Neural crest cell (in vitro differentiated cells): ENCODE data around the gene NPVF. TPM values are rescaled to one million over a fixed set of nuclear protein-coding genes. Genes with fewer than 3 reads are reported as not detected.

ENCODE experiments used
- DNase-seq: peaks from one replicate; pipeline ENCODE4 v3.0.0; 2021; ENCODE audit warnings: low read depth, mixed read lengths, low spot score
- H3K27ac Mint-ChIP-seq: one replicate; pipeline ENCODE4 v1.8.0; 2021; ENCODE audit warnings: mild to moderate bottlenecking, mixed read lengths; ENCODE audit not compliant: unreplicated experiment
- H3K27me3 Mint-ChIP-seq: 2 replicates; pipeline ENCODE4 v1.8.0; 2021; ENCODE audit warnings: low read depth, mild to moderate bottlenecking, mixed read lengths
- H3K36me3 Mint-ChIP-seq: 2 replicates; pipeline ENCODE4 v1.8.0; 2021; ENCODE audit warnings: low read depth, mild to moderate bottlenecking, mixed read lengths
- H3K4me1 Mint-ChIP-seq: 2 replicates; pipeline ENCODE4 v1.8.0; 2021; ENCODE audit warnings: mixed read lengths
- H3K4me3 Mint-ChIP-seq: one replicate; pipeline ENCODE4 v1.8.0; 2021; ENCODE audit warnings: mild to moderate bottlenecking, mixed read lengths
- H3K9me3 Mint-ChIP-seq: 2 replicates; pipeline ENCODE4 v1.8.0; 2021; ENCODE audit warnings: mixed read lengths
- total RNA-seq: library from RNA; stranded (reverse); gene quantifications from 2 replicates; pipeline ENCODE4 v1.2.1, GENCODE V29; 2021
- TF ChIP-seq, protein P1 (sequence below): fragments of 200-600 bp; sonication (generic); conservative IDR thresholded peaks from 2 replicates; pipeline ENCODE4 v1.5.0; 2021; ENCODE audit warnings: antibody characterized with exemption, mild to moderate bottlenecking

The NPVF gene
- total RNA-seq, 1 donor from 2014 or later: not detected

DNA sequence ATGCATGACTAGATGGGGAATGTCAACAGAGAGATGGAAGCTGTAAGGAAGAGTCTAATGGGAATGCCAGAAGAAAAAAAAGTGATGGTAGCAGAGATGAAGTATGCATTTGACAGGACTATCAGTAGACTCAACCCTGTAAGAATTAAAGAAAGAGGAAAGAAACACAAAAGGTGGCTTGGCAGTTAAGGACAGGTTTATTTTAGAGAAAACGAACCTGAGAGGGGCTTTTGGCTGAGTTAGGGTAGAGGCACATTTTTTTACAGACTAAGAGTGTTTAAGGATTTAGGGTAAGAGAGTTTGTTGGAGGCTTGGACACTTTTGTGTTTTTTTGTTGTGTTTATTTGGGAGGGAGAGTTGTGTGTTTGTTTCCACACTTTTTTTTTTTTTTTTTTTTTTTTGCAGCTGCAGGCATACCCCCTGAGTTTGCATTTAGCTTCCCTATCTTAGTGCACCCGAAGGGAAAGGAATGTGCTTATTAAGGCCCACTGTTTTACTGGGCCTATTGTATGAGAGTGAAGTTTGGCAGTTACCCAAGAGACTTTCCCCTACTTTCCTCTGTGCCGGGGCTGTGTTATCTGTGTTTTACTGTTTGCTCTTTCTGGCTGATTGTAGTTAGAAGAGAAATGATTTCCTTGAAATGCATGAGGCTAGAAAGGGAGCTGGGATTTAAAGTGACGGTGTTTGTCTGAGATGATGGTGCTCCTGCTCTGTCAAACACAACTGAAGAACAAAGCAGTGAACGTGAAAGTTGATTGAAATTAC lies 32.0 kb downstream of the NPVF start:
- H3K9me3 Mint-ChIP-seq: peaks cover 4% of the 10 kb centered on the region
- H3K27me3 Mint-ChIP-seq: no peaks in the 10 kb centered on the region
- no peak overlapping the region for H3K27ac Mint-ChIP-seq
- TF ChIP-seq, protein P1, sequence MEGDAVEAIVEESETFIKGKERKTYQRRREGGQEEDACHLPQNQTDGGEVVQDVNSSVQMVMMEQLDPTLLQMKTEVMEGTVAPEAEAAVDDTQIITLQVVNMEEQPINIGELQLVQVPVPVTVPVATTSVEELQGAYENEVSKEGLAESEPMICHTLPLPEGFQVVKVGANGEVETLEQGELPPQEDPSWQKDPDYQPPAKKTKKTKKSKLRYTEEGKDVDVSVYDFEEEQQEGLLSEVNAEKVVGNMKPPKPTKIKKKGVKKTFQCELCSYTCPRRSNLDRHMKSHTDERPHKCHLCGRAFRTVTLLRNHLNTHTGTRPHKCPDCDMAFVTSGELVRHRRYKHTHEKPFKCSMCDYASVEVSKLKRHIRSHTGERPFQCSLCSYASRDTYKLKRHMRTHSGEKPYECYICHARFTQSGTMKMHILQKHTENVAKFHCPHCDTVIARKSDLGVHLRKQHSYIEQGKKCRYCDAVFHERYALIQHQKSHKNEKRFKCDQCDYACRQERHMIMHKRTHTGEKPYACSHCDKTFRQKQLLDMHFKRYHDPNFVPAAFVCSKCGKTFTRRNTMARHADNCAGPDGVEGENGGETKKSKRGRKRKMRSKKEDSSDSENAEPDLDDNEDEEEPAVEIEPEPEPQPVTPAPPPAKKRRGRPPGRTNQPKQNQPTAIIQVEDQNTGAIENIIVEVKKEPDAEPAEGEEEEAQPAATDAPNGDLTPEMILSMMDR: no peak
- no peak for DNase-seq
- no peaks in the 10 kb centered on the region for H3K4me1 Mint-ChIP-seq
- H3K4me3 Mint-ChIP-seq: no peak overlapping the region
- H3K36me3 Mint-ChIP-seq: no peaks in the 10 kb centered on the region

DNA sequence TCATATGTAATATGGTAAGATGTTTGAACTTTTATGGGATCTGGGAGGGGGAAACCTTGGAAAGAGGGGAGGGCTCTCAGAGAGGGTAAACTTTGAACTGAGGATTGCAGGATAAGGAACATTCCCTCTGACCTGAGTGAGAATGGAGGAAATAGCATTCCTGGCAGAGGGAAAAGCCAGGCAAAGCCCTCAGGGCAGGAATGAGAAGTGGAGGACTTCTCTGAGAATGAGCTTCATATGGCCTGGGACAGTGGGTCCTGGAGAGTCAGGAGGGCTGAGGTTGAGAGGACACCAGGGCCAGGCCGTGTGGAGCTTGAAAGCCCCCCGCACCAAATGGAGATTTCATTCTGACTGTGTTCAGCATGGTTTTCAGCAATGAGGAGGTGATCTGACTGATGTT lies 34.2 kb downstream of the NPVF start:
- H3K4me3 Mint-ChIP-seq: no peak overlapping the region
- no peak for DNase-seq
- H3K27me3 Mint-ChIP-seq: no peaks in the 10 kb centered on the region
- TF ChIP-seq, protein P1: no peak
- H3K4me1 Mint-ChIP-seq: no peaks in the 10 kb centered on the region
- no peaks in the 10 kb centered on the region for H3K36me3 Mint-ChIP-seq
- no peak overlapping the region for H3K27ac Mint-ChIP-seq
- H3K9me3 Mint-ChIP-seq: peaks cover 4% of the 10 kb centered on the region

DNA sequence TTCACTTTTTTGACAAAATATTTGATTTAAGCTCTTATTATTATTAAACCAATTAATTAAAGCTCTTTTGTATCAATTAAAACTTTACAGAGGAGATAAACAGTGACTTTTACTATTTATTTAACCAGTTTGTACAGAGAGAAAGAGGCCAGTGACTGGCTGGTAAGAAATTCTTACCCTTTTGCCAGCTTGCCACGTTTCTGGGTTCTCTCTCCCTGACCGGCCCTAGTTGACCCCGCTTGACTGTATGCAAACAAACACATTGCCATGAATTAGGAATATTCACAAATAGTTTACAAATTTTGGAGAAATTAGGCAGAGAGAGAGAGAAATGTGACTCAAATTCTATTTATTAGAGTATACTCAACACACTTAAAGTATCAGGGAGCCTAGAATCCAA lies 36.2 kb downstream of the NPVF start:
- H3K36me3 Mint-ChIP-seq: no peaks in the 10 kb centered on the region
- H3K27ac Mint-ChIP-seq: no peak overlapping the region
- H3K4me1 Mint-ChIP-seq: no peaks in the 10 kb centered on the region
- DNase-seq: no peak
- peaks cover 4% of the 10 kb centered on the region for H3K9me3 Mint-ChIP-seq
- TF ChIP-seq, protein P1: no peak
- no peak overlapping the region for H3K4me3 Mint-ChIP-seq
- no peaks in the 10 kb centered on the region for H3K27me3 Mint-ChIP-seq

DNA sequence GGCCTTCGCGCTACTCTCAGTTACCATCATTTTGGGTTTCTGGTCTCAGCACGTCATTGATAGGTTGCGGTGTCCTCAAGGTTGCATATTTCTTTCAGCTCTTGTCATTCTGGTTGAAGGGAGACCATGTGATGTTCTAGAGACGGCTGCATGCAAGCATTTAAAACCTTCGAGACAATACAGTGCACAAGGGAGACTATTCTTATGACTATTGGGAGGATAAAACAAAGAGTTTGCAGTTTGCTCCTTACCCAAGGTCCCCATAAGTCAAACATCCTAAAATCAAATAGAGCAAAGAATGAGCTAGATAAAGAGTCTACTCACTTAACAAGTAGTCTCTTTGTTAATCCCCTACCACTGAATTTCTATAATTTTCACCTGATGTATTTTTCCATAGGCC lies 39.1 kb downstream of the NPVF start:
- TF ChIP-seq, protein P1: no peak
- DNase-seq: no peak
- Mint-ChIP-seq H3K9me3 (no peaks in the 10 kb centered on the region), H3K4me3 (no peak overlapping the region), H3K27me3 (no peaks in the 10 kb centered on the region), H3K36me3 (no peaks in the 10 kb centered on the region), H3K4me1 (peaks cover 11% of the 10 kb centered on the region), H3K27ac (no peak overlapping the region)

DNA sequence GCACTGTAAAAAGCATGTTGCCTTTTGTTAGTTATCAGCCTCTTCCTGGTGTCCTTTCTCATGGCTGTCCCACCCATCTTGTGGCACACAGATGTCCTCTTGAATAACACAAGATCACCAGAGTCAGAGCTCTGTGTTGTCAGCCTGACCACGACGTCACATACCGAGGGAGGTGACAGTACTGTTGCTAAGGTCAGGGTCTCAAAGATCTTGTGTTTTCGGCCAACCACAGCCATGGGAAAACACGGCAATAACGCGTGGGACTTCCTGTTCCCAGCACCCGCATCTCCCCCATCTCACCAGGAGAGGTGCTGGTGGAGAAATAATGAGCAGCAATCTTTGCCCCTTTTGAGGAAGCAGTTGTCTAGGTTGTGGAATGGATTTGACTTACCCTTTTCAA lies 40.4 kb downstream of the NPVF start:
- no peak for DNase-seq
- Mint-ChIP-seq H3K27ac (no peak overlapping the region), H3K4me3 (no peak overlapping the region), H3K36me3 (no peaks in the 10 kb centered on the region), H3K4me1 (peaks cover 11% of the 10 kb centered on the region), H3K9me3 (no peaks in the 10 kb centered on the region), H3K27me3 (no peaks in the 10 kb centered on the region)
- TF ChIP-seq, protein P1: no peak
